Muscle of back (tissue), 11 donors: ENCODE results near the gene ALLC. TPM values are rescaled to one million over a fixed set of nuclear protein-coding genes. Genes with fewer than 3 reads are reported as not detected.

ENCODE experiments used
- DNase-seq, 3 donors: peaks; one replicate each; pipeline versions ENCODE4 v3.0.0 to v3.0.0-alpha.2; 2013
- polyA plus RNA-seq, 10 donors: library from polyadenylated mRNA; unstranded; fragments of 120-200 nt; gene quantifications; one replicate each; pipeline ENCODE4 v1.2.1, GENCODE V29; 2013; ENCODE audit not compliant: insufficient read length in 10 of 10

Gene ALLC
- polyA plus RNA-seq, 10 donors, result 0.11 to 0.20 (median 0.14) TPM; not detected in 7

DNA sequence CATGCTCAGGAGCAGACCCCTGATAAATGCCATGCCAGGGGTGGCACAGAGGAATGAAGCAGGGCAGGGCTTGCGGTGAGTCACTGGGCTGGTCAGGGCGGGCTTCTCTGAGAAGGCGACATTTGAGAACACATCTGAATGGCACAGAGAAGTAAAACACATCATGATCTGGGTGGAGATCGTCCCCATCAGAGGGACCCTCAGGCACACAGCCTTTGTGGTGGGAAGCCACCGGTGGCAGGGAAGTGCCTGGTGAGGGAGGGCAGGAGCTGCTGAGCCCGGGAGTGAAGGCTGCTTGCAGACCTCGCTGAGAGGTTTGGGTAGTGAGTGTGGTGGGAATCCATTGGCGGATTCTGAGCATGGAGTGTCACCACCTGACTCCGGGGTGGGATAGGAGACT lies 89.8 kb downstream of the ALLC start:
- no peak for DNase-seq

DNA sequence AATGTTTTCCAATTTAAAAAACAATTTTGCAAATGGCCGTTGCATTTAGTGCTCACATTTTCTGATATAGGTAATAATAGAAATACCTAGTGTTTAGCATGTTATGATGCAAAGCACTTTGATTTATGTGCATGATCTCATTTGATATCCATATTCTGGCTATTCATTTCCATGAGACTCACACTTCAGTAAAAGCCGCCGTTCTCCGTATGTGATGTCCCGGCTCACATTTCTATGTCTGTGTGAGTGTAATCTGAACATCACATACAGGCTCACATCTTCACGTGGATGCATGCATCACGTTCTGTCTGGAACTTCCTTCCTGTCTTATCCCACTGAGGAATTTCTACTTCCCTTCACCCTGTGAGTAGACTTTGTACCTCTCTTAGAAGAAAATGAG lies 91.2 kb downstream of the ALLC start:
- no peak for DNase-seq

DNA sequence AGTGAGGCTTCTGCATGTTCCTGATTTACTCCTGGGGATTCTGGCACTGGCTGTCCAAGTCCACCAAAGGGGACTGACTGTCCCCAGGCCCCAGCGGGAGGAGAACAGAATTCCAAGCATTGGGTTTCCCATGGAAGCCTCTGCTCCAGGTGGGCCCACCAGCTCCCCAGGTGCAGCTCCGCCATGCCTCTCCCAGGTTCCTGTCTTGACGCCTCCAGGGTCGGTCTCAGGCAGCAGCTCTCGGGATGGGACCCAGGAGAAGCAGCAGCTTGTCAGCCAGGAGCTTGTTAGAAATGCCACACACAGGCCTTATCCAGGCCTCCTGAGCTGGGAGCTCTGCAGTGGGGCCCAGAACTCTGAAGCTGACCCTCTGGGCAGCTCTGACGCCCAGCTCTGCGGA lies 93.3 kb downstream of the ALLC start:
- DNase-seq, result no peak

DNA sequence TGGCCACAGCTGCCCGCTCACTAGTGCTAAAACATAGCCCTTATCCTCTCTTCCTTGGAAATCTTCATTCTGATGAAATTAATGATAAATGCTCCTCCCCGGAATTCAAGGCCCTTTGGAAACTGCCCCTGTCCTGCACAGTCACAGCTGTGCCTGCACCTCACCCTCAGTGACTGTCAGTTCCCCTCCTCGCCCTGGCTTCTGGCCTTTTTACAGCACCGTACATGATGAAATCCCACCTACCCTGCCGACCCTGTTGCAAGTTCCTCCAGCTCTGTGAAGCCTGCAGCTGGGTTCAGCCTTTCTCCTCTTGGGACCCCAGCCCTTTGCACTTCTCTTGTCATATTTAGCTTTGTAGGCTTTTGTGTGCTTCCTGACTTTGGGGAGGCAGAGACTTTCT lies 93.8 kb downstream of the ALLC start:
- peak in 1 of 3 donors; percentile 50 for DNase-seq

Other genes with a start within 250 kb of the ALLC start
- gene ADI1, start 138.7 kb upstream of the ALLC start, polyA plus RNA-seq, result 10 to 100 TPM; 48.7 to 67.8 (median 56.4) TPM
- gene RNASEH1, start 99.9 kb upstream of the ALLC start, polyA plus RNA-seq, result 10 to 100 TPM; 15.9 to 20.7 (median 18.6) TPM
- gene RPS7, start 82.9 kb upstream of the ALLC start, polyA plus RNA-seq, result 1,000 to 10,000 TPM; 1,713 to 2,141 (median 2,026) TPM
- 1 to 10 TPM in 1 of 10 donors, under 1 TPM in 7, not detected in 2; 0.26 to 1.4 (median 0.49) TPM for gene COLEC11, start 63.1 kb upstream of the ALLC start, polyA plus RNA-seq
- 1 to 10 TPM in 1 of 10 donors, under 1 TPM in 7, not detected in 2; 0.16 to 1.1 (median 0.42) TPM for gene DCDC2C, start 45.4 kb downstream of the ALLC start, polyA plus RNA-seq